GM18520 (cell line): Measurements from ENCODE around the gene AGPS.
A peak's percentile ranks its signal among the peaks of the same experiment; 100 is the strongest.
"Not testable (repeated sequence)": the region's sequence is repeated elsewhere in the genome, so short reads cannot be mapped to it uniquely, and the experiment has no call there.

ENCODE experiments used
- ATAC-seq: cut with Tn5 transposase; IDR thresholded peaks from one replicate; pipeline ENCODE4 v1.9.1; 2021; ENCODE audit not compliant: unreplicated experiment

Gene AGPS

DNA sequence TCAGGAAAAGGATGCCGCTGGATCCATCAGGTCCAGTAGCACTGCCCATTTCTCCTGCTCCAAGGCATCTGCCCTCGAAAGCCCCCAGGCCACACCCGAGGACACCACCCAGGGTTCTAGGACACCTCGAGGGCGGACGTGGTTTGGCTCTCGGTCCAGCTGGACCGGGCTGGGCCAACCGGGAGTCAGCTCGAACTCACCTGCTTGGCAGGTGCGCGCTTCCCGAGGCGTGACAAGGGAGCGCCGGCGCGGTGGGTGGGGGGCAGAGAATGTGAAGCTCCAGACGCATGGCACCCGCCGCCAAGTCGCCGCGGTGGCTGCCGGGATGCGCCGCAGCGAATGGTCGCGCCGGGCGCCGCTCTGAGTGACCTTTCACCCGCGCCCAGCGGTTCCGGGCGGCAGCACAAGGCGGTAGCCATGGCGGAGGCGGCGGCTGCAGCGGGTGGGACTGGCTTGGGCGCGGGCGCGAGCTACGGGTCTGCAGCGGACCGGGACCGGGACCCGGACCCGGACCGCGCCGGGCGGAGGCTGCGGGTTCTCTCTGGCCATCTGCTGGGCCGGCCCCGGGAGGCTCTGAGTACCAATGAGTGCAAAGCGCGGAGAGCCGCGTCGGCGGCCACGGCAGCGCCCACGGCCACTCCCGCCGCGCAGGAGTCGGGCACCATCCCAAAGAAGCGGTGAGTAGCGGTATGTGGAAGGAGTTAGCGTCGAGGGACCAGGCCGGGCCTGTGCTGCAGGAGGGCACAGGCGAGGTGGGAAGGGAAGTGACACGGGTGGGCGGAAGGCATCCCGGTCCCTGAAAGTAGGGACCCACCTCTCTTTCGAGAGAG is at the start of gene AGPS:
TSS of gene AGPS (plus strand) at position 401 of the 830 bp plus-strand sequence. CDS start at position 418, 17 bp downstream.
- ATAC-seq = peak; percentile 92

DNA sequence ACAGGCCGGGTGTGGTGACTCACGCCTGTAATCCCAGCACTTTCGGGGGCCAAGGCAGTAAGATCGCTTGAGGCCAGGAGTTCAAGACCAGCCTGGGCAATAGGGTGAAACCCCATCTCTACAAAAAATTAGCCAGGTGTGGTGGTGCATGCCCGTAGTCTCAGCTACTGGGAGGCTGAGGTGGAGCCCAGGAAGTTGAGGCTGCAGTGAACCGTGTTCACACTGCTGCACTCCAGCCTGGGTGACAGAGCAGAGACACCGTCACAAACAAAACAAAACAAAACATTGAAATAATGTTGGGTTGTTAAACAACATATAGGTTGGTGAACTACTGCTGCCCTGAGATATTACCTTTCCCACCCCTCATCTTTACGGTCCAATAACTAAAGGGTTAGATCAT is 48.8 kb upstream of the AGPS start:
- ATAC-seq = no peak

DNA sequence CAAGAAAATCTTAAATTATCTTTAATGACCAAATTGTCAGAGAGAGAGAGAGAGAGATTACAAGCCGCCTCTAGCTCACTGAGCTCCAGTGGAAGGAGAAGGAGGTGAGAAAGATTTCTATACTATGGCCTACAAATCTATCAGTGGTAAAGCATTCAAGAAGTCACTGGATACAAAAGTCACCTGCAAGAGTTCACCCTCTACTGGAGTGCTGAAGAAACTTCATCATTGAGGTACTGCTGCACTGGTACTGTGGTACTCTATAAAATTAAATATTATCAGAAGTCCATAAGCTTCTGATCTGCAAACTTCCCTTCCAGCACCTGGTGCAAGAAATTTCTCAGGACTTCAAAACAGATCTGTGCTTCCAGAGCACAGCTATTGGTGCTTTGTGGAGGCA is 48.3 kb upstream of the AGPS start:
- no peak for ATAC-seq

DNA sequence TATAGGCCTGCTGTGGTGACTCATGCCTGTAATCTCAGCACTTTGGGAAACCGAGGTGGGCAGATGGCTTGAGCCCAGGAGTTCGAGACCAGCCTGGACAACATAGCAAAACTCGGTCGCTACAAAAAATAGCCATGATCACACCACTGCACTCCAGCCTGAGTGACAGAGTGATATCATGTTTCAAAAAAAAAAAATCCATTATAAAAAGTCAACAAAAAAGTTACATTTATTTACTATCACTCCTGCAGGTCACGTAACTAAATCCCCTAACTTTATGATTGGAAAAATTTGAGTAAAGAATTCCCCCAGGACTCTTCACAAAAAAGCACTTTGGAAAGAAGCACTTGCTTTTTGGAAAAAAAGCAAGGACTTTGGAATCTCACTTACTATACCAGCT is 46.4 kb upstream of the AGPS start:
- no peak for ATAC-seq

DNA sequence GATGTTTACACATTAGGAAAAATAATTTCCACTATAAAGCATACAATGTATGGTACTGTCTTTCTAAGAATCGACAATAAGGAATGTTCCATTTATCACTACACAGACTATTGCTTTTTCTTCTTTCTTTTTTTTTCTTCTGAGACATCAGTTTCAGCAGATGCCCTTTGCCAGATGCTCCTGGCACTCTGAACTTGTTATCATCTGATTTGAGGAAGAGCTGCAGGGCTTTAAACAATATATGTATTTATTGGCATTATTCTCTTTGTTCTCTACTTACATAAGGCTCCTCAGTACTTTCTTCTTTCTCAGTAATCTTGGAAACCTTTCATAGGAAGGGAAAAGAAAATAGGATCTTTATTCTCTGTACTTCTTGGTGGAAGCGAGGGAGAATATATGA is 45.0 kb upstream of the AGPS start:
- ATAC-seq = no peak

DNA sequence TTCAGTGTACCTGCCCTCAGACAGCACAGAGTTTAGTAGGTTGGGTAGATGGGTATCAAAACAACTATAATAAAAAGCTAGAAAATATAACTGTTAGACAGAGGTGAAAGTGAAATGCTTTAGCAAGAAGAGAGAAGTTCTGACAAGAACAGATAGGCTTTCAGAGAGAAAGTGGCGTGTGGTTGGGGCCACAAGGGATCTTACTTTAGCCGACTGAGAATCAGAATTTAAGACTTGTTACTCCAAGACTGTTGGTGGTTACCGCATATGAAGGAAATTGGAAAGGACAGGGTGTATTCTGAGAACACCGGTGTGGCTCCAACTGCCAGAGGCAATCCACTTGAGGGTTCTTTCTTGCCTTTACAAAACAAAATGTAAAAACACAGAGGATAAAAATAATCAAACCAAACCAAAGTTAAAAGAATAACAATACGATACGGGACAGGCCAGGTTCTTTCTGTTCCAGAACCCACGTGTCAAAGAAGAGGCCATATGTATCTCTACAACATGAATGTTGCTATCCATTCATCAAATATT is 44.4 kb upstream of the AGPS start:
- no peak for ATAC-seq

DNA sequence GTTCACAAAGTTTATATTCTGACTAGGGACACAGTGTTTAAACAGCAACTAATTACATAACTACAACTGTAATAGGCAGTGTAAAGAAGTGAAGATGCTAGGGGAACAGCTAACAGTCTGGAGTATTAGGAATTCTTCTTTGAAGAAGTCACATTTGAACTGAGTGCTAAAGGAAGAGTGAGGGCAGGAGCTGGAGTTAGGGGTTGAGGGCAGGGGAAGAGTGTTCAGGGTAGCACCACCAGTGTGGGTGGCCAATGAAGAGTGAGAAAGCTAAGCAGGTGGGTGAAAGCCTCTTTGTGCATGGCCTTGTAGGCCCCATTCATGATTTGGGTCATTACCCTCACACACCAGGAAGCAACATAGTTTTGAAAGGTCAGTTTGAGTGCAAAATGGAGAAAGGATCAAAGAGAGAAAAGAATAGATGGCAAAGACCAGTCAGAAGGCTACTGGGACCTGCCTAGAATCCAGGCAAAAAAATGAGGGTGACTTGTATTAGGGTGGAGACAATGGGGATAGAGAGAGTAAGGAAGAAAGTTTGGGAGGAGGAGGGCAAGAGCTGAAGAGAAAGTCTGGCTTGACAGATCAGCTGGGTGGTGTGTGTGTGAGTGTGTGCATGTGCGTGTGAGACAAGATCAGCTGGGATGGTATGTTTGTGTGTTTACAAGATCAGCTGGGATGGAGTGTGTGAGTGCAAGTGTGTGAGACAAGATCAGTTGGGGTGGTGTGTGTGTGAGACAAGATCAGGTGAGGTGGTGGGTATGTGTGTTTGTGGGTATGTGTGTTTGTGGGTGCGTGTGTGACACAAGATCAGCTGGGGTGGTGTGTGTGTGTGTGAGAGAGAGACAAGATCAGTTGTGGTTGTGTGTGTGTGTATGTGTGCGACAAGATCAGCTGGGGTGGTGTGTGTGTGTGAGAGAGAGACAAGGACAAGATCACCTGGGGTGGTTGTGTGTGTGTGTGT is 43.6 kb upstream of the AGPS start:
- ATAC-seq = no peak

DNA sequence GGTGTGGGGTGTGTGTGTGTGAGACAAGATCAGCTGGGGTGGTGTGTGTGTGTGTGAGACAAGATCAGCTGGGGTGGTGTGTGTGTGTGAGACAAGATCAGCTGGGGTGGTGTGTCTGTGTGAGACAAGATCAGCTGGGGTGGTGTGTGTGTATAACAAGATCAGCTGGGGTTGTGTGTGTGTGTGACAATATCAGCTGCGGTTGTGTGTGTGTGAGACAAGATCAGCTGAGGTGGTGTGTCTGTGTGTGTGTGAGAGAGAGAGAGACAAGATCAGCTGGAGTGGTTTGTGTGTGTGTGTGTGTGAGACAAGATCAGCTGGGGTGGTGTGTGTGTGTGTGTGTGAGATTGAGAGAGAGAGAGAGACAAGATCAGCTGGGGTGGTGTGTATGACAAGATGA is 41.9 kb upstream of the AGPS start:
- not testable (repeated sequence) for ATAC-seq

DNA sequence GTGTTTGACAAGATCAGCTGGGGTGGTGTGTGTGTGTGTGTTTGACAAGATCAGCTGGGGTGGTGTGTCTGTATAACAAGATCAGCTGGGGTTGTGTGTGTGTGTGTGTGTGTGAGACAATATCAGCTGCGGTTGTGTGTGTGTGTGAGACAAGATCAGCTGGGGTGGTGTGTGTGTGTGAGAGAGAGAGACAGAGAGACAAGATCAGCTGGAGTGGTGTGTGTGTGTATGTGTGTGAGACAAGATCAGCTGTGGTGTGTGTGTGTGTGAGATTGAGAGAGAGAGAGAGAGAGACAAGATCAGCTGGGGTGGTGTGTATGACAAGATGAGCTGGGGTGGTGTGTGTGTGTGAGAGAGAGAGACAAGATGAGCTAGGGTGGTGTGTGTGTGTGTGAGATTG is 41.5 kb upstream of the AGPS start:
- ATAC-seq = not testable (repeated sequence)

DNA sequence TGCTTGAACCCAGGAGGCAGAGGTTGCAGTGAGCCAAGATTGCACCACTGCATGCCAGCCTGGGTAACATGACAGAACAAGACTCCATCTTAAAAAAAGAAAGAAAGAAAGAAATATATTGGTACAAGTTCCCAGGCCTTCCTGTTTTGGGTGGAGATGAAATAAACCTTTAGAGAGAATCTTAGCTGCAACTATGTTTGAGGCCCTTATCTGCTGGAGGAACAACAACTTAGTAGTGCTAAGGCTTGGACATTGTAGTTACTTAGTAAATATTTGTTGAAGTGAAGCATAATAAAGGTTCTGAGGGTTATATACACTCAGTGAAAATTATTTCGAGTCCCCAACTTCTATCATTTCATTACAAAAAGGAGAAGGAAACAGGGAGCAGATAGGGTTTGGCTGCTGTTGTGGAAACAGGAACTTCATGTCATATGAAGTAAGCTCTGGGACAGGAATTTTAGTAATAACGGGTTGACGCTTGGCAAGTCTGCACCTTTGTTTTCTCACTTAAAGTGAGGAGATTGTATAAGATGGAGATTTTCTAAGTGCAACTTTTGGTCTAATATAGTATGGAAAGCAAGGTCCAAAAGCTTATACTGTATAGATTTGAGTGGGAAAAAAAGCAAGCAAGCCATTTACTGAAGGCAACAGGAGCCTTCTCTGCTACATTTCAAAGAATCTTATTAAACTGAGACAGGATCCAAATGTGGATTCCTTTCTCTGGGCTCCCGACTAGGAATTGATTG is 40.0 kb upstream of the AGPS start:
- ATAC-seq = no peak

DNA sequence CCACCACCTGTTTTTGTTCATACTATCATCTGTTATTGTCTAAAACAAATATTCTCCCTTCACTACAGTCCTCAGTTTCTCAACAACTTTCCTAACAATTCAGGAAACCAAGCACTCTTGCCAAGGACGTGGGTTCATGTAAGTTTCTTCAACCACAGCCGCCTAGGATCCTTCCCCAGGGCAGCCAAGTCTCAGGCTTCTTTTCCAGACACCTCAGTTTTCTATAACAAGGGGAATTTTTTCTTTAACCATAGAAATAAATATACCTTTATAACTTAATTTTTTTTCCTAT is 39.4 kb upstream of the AGPS start:
- no peak for ATAC-seq

DNA sequence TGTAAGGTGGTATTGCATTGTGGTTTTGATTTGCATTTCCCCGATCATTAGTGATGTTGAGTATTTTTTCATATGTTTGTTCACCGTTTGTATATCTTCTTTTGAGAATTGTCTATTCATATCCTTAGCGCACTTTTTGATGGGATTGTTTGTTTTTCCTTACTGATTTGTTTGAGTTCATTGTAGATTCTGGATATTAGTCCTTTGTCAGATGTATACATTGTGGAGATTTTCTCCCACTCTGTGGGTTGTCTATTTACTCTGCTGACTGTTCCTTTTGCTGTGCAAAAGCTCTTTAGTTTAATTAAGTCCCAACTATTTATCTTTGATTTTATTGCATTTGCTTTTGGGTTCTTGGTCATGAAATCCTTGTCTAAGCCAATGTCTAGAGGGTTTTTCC is 38.0 kb upstream of the AGPS start:
- not testable (repeated sequence) for ATAC-seq

DNA sequence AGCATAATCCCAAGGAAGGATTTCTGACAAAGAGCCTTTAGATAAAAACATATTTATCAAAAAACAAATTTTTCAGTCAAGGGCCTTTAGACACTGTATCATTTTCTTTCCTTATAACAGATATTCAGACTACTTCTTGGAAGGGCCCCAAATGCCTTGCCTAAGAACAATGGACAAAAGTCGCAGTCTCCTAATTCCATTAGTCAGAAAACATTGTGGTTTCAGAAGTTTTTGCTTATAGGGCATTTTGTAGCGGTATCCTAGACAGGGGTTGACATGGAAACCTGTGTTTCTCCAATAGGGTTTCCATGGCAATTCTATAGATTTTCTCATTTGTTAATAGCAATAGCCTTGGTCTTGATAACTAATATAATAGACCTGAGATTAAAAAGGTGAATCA is 36.7 kb upstream of the AGPS start:
- ATAC-seq = no peak

DNA sequence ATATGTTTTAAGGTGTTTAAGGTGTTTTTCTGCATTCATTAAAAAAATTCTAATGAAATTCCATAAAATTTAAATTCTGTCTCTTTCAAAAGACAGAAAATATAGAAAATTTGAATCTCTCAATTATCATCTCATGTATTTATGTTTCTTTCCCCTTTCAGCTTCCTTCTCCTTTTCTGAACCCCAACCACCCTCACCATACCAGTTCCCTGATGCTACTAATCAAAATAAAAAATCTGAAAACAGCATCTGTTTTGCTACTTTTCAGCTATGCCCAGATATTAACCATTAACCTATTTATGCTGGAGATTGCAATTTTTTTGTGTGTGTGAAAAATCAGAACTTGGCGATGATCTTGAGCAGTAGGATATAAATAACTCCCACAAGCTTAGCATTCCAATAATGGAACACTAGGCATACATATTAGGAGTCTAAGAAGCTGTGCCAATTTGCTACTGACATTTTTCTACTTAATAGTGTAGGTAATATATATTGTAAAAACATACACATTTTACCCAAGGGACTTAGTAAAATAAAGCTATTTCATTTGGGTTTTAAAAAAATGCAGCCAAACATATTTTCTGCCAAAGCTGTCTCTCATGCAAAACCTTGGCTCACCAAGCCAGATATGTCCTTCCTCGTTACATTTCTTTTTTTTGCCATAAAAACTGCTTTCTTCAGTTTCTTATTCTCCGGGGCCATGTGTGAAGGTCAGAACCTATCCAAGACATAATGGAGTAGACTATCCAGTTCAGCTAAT is 32.6 kb upstream of the AGPS start:
- ATAC-seq = no peak

DNA sequence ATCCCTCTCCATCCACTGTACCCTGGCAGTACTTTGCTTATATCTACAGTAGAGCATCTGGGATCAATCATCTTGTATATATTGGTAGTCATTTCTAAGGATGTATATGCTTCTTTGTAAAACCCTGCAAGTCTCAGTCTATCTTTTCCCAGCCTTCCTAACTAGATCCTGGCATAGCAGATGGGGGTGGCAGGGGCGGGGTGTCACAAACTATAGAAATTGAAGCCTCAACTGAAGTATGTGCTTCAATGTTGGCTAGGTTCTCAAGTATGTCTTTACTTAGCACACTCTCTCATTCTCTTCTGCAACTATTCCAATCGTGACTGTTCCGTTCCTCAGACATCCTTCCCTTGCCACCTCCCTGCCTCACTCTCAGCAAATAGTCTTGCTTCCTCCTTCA is 30.1 kb upstream of the AGPS start:
- ATAC-seq = no peak

DNA sequence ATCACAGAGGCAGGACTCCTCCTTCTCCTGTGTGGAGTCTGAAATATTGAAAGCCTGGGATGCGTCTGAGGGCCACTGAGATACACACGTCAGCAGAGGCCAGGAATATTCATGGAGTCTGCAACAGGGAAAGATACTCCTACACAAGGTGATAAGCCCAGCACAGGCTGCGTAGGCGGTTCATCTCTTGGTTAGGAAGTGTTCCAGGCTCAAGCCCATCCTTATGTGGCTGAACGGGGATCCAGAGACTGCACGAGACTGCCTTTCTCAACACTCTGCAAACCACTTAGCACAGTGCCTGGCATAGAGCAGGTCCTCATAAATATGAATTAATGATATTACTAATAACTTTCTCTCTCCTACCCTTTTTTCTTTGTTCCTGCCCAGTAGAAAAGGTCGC is 29.2 kb upstream of the AGPS start:
- ATAC-seq = no peak

DNA sequence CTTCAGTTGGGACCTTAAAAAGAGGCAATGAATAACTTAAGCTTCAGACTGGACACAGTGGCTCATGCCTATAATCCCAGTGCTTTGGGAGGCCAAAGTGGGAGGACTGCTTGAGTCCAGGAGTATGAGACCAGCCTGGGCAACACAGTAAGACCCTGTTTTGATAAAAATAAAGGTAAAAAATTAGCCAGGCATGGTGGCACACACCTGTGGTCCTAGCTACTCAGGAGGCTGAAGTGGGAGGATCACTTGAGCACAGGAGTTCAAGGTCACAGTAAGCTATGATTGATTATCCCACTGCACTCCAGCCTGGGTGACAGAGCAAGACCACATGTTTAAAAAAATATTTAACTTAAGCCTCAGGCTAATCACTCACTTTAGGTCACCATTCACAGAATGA is 26.8 kb upstream of the AGPS start:
- ATAC-seq = not testable (repeated sequence)

DNA sequence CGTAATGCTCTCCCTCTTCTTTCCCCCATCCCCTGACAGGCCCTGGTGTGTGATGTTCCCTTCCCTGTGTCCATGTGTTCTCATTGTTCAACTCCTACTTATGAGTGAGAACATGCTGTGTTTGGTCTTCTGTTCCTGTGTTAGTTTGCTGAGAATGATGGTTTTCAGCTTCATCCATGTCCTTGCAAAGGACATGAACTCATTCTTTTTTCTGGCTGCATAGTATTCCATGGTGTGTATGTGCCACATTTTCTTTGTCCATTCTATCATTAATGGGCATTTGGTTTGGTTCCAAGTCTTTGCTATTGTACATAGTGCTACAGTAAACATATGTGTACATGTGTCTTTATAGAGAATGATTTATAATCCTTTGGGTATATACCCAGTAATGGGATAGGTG is 24.6 kb upstream of the AGPS start:
- not testable (repeated sequence) for ATAC-seq

DNA sequence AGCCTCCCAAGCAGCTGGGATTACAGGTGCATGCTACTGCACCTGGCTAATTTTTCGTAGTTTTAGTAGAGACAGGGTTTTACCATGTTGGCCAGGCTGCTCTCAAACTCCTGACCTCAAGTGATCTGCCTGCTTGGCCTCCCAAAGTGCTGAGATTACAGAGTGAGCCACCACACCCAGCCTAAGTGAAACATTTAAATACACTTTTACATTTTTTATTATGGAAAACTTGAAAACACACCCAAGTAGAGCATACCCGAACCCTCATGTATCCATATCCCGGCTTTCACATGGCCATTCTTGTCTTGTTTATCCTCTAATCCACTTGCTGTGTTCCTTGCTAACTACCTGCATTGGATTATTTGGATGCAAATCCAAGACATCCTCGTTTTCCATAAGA is 13.2 kb upstream of the AGPS start:
- no peak for ATAC-seq

DNA sequence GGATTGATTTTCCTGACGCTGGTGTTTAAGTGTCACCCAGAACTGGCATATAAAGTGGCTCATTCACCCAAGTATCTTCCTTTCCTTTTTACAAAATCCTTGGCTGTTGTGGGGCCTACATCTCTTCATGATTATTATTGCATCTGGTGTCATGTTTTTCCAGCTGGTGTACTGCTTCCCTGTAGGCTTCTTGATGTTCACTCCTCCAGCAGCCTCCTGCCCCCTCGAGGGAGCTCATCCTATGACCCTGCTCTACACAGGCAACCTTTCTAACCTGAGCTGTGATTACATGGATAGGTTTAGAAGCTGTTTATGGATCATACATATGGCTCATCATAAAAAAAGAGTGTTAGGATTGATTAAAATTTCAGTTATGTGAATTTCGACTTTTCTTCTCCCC is 12.4 kb upstream of the AGPS start:
- ATAC-seq = no peak

DNA sequence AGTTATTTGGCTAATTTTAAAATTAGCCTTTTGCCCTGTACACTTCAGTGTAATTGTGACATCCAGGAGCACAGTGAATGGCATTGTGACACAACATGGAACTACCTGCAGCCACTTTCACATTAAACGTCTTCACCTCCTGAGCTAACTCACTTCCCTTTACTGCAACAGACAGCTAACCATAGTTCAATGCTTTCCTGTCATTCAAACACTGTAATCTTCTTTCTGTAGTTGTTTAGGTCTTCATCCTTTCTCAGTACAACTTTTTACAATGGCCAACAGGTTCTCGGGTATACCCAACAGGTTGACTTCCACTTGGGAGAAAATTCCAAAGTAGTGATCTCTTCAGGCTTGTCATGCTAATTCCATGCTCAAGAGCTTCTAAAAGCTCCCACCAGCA is 8.6 kb upstream of the AGPS start:
- ATAC-seq = no peak
